CD4-positive, alpha-beta T cell treated with Interleukin-15 for 4 hours (primary cell): ENCODE data around the gene OR10J1.
"Not testable (repeated sequence)": the region's sequence is repeated elsewhere in the genome, so short reads cannot be mapped to it uniquely, and the experiment has no call there.

Source experiments
- DNase-seq: peaks from one replicate; pipeline ENCODE4 v3.0.0-alpha.2; 2020; ENCODE audit warnings: low spot score

Gene OR10J1

GRCh38 chr1:159439422-159439821, at the start of gene OR10J1:
Gene OR10J1, plus strand, starts transcription at chr1:159439722. Its CDS starts 70 bp downstream, at chr1:159439792.
- no peak for DNase-seq

GRCh38 chr1:159406821-159407220, 32.7 kb upstream of the OR10J1 start:
- DNase-seq, result no peak

GRCh38 chr1:159408862-159409400, 30.6 kb upstream of the OR10J1 start:
- no peak for DNase-seq

- DNase-seq, result no peak
Measured at GRCh38 chr1:159421821-159422220, 17.7 kb upstream of the OR10J1 start.

- DNase-seq, result no peak
Measured at GRCh38 chr1:159428536-159428935, 11.0 kb upstream of the OR10J1 start.

GRCh38 chr1:159429074-159429861, 10.3 kb upstream of the OR10J1 start:
- no peak for DNase-seq

- no peak for DNase-seq
Measured at GRCh38 chr1:159430985-159431384, 8.5 kb upstream of the OR10J1 start.

- DNase-seq, result no peak
Measured at GRCh38 chr1:159431904-159432303, 7.6 kb upstream of the OR10J1 start, which contains the start of gene OR10J4. Gene OR10J4, plus strand, starts transcription at chr1:159432204.

- DNase-seq, result no peak
Measured at GRCh38 chr1:159436469-159436868, 3.1 kb upstream of the OR10J1 start.

GRCh38 chr1:159441360-159441759, 1.8 kb downstream of the OR10J1 start:
- DNase-seq, result no peak

GRCh38 chr1:159442428-159442827, 2.9 kb downstream of the OR10J1 start:
- DNase-seq, result no peak

- DNase-seq, result no peak
Measured at GRCh38 chr1:159443066-159443750, 3.7 kb downstream of the OR10J1 start.

GRCh38 chr1:159444511-159444910, 5.0 kb downstream of the OR10J1 start:
- DNase-seq, result no peak

GRCh38 chr1:159448181-159448580, 8.7 kb downstream of the OR10J1 start:
- no peak for DNase-seq

GRCh38 chr1:159449605-159450004, 10.1 kb downstream of the OR10J1 start:
- not testable (repeated sequence) for DNase-seq

GRCh38 chr1:159459551-159459950, 20.0 kb downstream of the OR10J1 start:
- no peak for DNase-seq

- DNase-seq, result no peak
Measured at GRCh38 chr1:159465191-159465603, 25.7 kb downstream of the OR10J1 start.

GRCh38 chr1:159468321-159468720, 28.8 kb downstream of the OR10J1 start:
- no peak for DNase-seq

- no peak for DNase-seq
Measured at GRCh38 chr1:159469921-159470533, 30.5 kb downstream of the OR10J1 start.

- no peak for DNase-seq
Measured at GRCh38 chr1:159473335-159473734, 33.8 kb downstream of the OR10J1 start.

- DNase-seq, result no peak
Measured at GRCh38 chr1:159474926-159475325, 35.4 kb downstream of the OR10J1 start.

GRCh38 chr1:159483501-159483900, 44.0 kb downstream of the OR10J1 start:
- no peak for DNase-seq
